Measurements from ENCODE around the gene GLI3. TPM values are rescaled to one million over a fixed set of nuclear protein-coding genes. Genes with fewer than 3 reads are reported as not detected.
A peak's percentile ranks its signal among the peaks of the same experiment; 100 is the strongest.

GLI3 gene
- total RNA-seq, 1 donor from 2014 or later = 1.0 TPM

DNA sequence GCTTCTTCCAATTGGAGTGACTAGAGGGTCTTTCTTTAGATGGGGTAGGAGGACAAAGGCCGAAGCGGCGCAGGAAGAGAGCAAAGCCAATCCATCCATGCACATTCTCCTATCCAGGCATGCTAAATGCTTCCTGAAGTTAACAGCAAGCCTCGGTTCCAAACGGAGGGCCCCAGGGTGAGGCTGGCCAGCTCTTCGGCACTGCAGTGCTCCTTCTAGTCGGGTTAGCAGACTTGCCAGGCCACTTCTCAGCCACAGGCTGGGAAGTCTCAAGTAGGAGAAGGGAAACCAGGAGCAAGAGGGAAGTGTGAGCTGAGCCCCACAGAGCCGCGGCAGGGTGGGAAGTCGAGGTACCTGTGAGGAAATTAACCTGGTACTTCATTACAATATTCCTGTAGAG, 280.3 kb downstream of the GLI3 start:
- no peak for DNase-seq

DNA sequence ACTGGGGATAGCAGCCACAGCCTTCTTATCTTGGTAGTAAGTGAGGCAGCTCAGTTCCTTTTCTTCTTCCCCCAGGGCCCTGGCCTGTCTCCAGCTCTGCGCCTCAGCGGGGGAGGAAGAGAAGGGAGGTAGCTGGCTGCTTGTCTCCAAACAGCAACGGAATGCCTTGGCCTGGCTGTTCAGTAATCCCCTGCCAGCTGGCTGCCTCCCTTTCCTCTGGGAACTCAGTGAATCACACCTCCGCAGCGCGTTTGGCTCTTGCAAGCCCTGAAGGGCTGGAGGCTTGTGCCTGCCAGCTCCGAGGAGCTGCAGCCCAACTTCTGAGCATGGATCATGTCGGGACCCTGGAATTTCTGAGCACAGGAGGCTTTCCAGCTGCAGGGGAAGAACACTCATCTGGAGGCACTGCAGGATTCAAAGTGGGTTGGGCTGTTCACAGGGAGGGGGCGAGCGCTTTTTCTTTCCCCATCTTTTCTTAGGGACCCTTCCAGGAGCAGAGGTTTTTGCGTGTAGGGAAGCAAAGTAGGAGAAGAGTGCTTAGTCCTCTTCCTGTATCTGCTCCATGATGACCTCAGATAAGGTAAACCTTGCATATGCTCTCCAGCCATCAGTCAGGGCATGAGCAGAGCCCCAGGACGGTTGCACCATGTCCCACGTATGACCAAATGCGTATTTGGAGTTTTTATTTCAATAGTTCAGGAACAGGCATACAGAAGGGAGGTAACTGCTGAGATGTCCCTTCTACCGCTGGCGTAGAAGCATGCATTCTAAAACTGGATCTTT, 280.9 kb downstream of the GLI3 start:
- peak; percentile 97 for DNase-seq

GRCh38 chr7:41955451-41955850, 281.6 kb downstream of the GLI3 start:
- DNase-seq = no peak

DNA sequence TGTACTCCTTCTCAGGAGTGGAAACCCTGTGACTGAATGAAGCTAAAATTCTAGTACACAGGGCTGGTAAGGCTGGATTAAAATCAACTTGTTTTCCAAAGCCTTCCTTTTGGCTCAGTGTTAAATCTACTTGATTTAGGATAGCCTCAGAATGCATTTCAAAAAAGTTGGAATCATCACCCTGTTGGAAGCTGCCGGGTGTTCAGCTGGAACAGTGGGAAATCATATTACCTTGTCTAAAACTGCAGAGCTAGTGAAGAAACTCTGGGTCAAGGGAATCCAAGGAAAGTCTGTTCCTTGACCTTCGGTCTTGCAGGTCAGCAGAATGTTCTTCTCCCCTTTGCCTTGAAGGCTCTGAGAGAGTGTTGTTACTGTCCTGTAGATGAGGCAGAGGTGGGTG, 282.0 kb downstream of the GLI3 start:
- no peak for DNase-seq

DNA sequence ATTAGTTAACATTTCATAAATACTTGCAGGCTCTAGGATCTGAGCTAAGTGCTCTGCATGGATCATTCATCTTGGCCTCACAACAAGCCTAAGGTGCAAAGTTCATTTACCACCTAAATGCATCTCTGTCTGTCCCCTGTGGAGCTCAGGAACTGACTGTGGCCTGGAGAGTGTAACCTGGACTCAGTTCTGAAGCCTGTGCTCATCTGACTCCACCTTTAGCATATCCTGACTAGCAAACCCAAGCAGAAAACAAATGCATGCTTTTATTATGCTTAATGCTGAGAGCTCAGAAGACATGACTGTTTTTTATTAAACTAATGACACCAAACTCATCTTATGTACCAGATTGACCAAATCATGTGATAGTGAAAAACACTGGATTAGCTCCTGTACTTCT, 288.5 kb downstream of the GLI3 start:
- DNase-seq = no peak

DNA sequence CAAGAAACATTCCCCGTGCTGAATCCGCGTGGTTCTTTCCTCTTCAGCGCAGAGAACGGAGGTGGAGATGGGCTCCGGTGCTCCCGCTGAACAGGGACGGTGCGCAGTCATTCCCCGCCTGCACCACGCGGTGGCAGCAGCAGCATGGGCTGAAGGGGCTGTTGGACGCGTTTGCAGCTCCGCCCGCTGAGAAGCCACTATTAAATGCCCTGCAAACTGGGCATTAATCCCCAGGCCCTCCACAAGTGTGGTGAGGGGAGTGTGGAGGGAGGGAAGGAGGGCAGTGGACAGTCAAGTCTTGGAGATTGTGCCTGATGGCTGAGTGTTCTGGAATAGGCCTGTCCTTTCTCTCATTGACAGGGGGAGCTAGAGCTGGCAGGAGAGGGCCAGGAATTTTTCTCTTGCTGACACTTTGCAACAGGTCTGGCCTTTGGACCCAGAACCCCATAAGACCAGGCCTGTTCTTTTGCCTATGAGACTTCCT, 293.9 kb downstream of the GLI3 start:
- DNase-seq = peak; percentile 83

DNA sequence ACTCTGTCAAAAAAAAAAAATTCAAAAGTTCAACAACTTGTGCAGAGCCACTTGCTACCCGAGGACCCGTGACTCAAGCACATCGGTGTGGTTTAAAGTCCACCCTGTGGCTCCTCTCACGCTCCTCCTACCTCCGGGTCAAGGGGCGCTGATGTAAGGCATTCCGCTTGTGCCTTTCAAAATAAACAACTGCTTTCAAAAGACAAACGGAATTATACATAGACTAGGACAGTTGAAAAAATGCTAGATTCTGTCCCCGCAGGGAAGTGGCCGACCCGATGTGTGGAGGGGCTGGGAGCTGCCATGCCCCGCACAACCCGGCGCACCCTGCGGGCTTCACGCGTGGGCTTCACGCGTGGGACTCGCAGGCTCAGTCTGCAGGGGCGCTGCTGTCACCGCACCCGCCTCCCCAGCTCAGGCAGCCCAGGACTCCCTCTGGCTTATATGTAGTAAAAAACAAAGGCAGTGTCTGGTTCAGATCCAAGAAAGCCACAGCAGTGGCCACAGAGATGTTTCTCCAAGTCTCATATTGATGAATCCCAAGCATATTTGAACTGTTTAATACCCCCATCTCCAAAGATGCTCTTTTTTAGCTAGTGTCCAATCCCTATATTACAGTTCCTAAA, 294.4 kb downstream of the GLI3 start:
- DNase-seq = no peak

DNA sequence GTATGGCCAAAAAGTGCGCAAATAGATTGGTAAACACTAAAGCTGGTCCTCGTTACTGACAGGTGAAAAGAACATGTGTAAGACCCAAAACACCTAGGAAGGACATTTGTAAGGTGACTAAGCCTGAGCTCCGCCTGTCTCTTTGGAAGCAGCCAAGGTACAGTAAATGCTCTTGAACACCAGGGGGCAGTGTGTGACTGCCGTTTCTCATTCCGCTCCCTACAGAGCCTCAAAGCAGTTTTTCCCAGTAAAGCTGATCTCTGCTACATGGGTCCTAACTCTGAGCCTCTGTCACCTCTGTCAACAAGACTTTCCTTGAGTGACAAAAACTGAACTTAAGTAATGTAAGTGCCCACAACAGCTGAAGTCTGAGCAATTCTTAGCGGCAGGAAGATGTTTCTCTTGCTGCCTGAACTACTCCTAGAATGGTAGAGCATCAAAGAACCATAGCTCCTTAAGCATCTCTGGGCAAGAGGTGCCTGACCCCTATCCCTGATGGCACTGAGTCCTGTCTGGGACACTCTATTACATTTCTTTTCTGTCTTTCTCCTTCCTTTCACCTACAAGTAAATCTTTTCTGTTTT, 296.2 kb downstream of the GLI3 start:
- peak; percentile 85 for DNase-seq

DNA sequence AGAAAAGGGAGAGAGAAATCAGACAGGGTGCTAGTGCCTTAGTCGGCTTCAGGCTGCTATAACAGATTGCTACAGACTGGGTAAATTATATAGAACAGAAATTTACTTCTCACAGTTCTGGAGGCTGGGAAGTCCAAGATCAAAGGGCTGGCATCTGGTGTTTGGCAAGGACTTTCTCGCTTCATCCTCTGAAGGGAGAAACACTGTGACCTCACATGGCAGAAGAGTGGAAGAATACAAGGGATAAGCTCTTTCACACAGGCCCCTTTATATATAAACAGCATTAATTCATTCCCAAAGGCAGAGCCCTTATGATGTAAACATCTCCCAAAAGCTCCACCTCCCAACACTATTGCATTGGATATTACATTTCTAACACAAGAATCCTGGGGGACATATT, 298.6 kb downstream of the GLI3 start:
- DNase-seq = no peak

DNA sequence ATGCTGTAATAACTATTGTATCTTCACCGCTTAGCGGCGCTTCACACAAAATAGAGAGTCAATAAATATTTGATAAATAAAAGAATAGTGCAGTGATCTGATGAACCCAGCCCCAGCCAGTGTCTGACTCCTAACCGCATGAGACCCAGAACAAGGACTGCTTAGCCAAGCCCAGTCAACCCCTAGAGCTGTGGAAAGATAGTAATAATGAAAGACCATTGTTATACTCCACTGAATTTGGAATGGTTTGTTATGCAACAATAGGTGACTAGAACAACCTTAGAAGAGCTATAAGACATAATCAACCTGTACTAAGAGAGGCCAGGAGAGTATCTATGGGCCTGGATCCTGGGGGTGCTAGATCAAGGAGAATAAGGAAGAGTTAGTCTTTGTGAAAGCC, 303.6 kb downstream of the GLI3 start:
- no peak for DNase-seq

DNA sequence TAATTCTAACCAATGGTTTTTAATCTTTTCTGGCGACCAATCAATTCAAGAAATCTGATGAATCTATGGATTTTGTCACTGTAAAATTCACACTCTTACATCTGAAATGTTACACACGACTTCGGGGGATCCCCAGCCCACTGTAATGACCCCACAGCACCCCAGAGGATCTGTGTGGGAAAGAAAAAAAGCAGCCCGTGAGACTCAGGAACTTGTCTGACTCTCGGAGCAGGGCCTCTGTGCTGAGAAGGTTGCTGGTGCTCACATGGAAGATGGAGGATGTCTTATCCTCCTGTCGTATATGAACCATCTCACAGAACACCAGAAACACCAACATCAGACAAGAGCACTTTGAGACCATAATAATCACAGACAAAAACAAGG, 305.8 kb downstream of the GLI3 start:
- no peak for DNase-seq

- no peak for DNase-seq
Observed at GRCh38 chr7:41930538-41931262, 306.3 kb downstream of the GLI3 start.

DNA sequence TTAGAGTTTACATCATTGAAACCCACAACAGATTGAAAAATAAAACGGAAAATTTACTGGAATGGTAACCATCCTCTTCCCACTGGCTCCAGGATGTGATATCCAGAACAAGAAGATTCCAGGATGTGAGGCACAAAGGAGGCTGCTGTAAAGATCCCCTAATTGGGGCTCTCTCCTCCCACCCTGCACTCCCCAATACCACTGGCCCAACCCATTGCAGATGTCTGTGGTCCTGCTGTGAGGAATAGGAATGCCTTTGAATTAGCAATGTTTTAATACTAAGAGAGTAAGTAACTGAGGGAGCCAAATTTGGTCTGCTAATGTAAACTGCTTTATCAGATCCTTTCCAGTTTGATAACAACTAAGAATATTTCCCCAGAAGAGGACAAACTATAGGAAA, 308.2 kb downstream of the GLI3 start:
- DNase-seq = no peak

GRCh38 chr7:41928166-41928565, 308.8 kb downstream of the GLI3 start:
- DNase-seq = no peak

GRCh38 chr7:41927380-41927779, 309.6 kb downstream of the GLI3 start:
- DNase-seq = no peak

DNA sequence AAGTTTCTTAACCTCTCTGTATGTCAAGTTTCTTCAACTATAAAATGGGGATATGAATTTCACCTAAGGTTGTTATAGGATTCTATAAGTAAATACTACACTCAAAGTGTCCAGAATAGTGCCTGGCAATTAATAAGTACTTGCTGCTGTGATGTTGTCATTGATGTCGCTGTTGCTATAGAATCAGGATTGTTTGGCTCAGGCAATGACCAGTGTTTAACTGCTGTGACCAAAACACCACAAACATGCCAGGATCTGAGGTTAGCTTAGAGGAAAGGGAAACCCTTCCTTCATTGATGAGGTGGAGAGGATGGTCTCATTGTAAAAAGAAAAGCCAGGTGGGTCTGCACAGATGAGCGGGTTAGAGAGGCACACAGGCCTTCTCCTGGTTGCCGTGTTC, 311.1 kb downstream of the GLI3 start:
- DNase-seq = no peak

- DNase-seq = no peak
Observed at GRCh38 chr7:41924796-41925195, 312.2 kb downstream of the GLI3 start.

- no peak for DNase-seq
Observed at GRCh38 chr7:41922373-41922772, 314.6 kb downstream of the GLI3 start.

- no peak for DNase-seq
Observed at GRCh38 chr7:41921453-41921981, 315.5 kb downstream of the GLI3 start.

DNA sequence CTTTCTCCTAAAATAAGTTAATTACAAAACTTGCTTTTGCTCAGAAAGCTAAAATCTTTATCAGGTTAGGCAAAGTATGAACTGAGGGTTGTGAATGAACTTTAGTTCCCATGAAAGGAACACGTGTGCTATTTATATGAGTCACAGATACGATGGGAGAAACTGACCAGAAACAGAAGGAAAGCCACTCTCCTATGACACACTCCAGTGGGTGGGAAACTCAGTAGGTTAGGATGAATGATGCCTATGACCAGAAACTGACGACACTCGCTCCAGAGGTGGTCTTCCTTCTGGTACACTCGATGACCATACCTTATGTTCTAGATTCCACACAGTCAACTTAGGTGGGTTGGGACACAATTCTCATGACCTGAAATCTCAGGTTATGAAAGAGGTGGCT, 318.4 kb downstream of the GLI3 start:
- no peak for DNase-seq

GRCh38 chr7:41916450-41916927, 320.5 kb downstream of the GLI3 start:
- DNase-seq = peak; percentile 56

GRCh38 chr7:41915871-41916270, 321.1 kb downstream of the GLI3 start:
- DNase-seq = no peak

Measured in dermis blood vessel endothelial cell (primary cell).